WTC11 (cell line): ENCODE measurements around the gene MDM4. TPM values are rescaled to one million over a fixed set of nuclear protein-coding genes. Genes with fewer than 3 reads are reported as not detected.
A peak's percentile ranks its signal among the peaks of the same experiment; 100 is the strongest.

Experiments
- ATAC-seq: fragments of 200-7000 bp; cut with Tn5 transposase; 2 replicates; pipeline ENCODE4 v1.10.0; 2021; ENCODE audit warnings: mild to moderate bottlenecking, moderate library complexity
- CTCF ChIA-PET: fragments of 300-600 bp; sonication (Branson Sonifier 250); formaldehyde crosslinking; loops from one replicate; lab custom pipeline; 2021; ENCODE audit warnings: antibody characterized with exemption; lab: Charles Lee
- POLR2A ChIA-PET: fragments of 350-600 bp; sonication (Branson Sonifier 250); formaldehyde crosslinking; loops from one replicate; lab custom pipeline; 2021; ENCODE audit warnings: antibody characterized with exemption; lab: Charles Lee
- DNase-seq: peaks from one replicate; pipeline ENCODE4 v3.0.0; 2021; ENCODE audit warnings: low spot score
- H3K27ac Mint-ChIP-seq: 2 replicates; pipeline ENCODE4 v1.8.0; 2021; ENCODE audit warnings: mixed read lengths
- H3K27me3 Mint-ChIP-seq: 2 replicates; pipeline ENCODE4 v1.8.0; 2021; ENCODE audit warnings: low read depth, mild to moderate bottlenecking, moderate library complexity, mixed read lengths
- H3K36me3 Mint-ChIP-seq: 2 replicates; pipeline ENCODE4 v1.8.0; 2021; ENCODE audit warnings: mixed read lengths
- H3K4me1 Mint-ChIP-seq: 2 replicates; pipeline ENCODE4 v1.8.0; 2022; ENCODE audit warnings: mixed read lengths
- H3K4me3 Mint-ChIP-seq: 2 replicates; pipeline ENCODE4 v1.8.0; 2021; ENCODE audit warnings: mild to moderate bottlenecking, moderate library complexity, mixed read lengths
- H3K9me3 Mint-ChIP-seq: 2 replicates; pipeline ENCODE4 v1.8.0; 2021; ENCODE audit warnings: mixed read lengths
- AFF4 ChIP-seq: sonication (generic); formaldehyde crosslinking; IDR thresholded peaks from 2 replicates; pipeline ENCODE4 v1.8.1; 2023; ENCODE audit warnings: mild to moderate bottlenecking, missing genetic modification reagents, borderline replicate concordance
- ATF1 ChIP-seq: sonication (generic); formaldehyde crosslinking; IDR thresholded peaks from 2 replicates; pipeline ENCODE4 v1.8.1; 2023; ENCODE audit warnings: mild to moderate bottlenecking, moderate library complexity, missing genetic modification reagents
- CBFB ChIP-seq: sonication (generic); formaldehyde crosslinking; IDR thresholded peaks from 2 replicates; pipeline ENCODE4 v1.8.1; 2022; ENCODE audit warnings: mild to moderate bottlenecking, low read depth, missing genetic modification reagents
- CDX4 ChIP-seq: fragments of 250-450 bp; sonication (Bioruptor Pico); IDR thresholded peaks from 2 replicates; pipeline ENCODE4 v1.9.0; 2021; ENCODE audit warnings: moderate library complexity, mild to moderate bottlenecking, inconsistent platforms, borderline replicate concordance
- GABPB1 ChIP-seq: sonication (generic); formaldehyde crosslinking; IDR thresholded peaks from 2 replicates; pipeline ENCODE4 v1.8.1; 2023; ENCODE audit warnings: mild to moderate bottlenecking, missing genetic modification reagents
- HMGXB4 ChIP-seq: sonication (generic); formaldehyde crosslinking; IDR thresholded peaks from 2 replicates; pipeline ENCODE4 v1.8.1; 2023; ENCODE audit warnings: mild to moderate bottlenecking, moderate library complexity, missing genetic modification reagents
- NR2C2 ChIP-seq: sonication (generic); formaldehyde crosslinking; IDR thresholded peaks from 2 replicates; pipeline ENCODE4 v1.8.0; 2022; ENCODE audit warnings: mild to moderate bottlenecking, missing genetic modification reagents
- NR3C1 ChIP-seq: sonication (generic); formaldehyde crosslinking; conservative IDR thresholded peaks from 2 replicates; pipeline ENCODE4 v1.8.1; 2023; ENCODE audit warnings: low read depth, mild to moderate bottlenecking, missing genetic modification reagents
- PREB ChIP-seq: sonication (generic); formaldehyde crosslinking; IDR thresholded peaks from 2 replicates; pipeline ENCODE4 v1.8.1; 2022; ENCODE audit warnings: mild to moderate bottlenecking, missing genetic modification reagents, moderate library complexity, borderline replicate concordance
- PRRX2 ChIP-seq: fragments of 250-450 bp; sonication (Bioruptor Pico); IDR thresholded peaks from 2 replicates; pipeline ENCODE4 v1.8.0; 2021; ENCODE audit warnings: mild to moderate bottlenecking
- RORB ChIP-seq: fragments of 250-450 bp; sonication (Bioruptor Pico); IDR thresholded peaks from 2 replicates; pipeline ENCODE4 v1.9.0; 2021; ENCODE audit warnings: mild to moderate bottlenecking
- SP1 ChIP-seq: sonication (generic); formaldehyde crosslinking; conservative IDR thresholded peaks from 2 replicates; pipeline ENCODE4 v1.8.1; 2022; ENCODE audit warnings: missing genetic modification reagents
- TEAD4 ChIP-seq: sonication (generic); formaldehyde crosslinking; IDR thresholded peaks from 2 replicates; pipeline ENCODE4 v1.8.0; 2022; ENCODE audit warnings: mild to moderate bottlenecking, missing genetic modification reagents
- ZNF121 ChIP-seq: sonication (generic); formaldehyde crosslinking; IDR thresholded peaks from 2 replicates; pipeline ENCODE4 v1.8.0; 2023; ENCODE audit warnings: missing genetic modification reagents
- ZNF232 ChIP-seq: sonication (generic); formaldehyde crosslinking; IDR thresholded peaks from 2 replicates; pipeline ENCODE4 v1.8.0; 2022; ENCODE audit warnings: mild to moderate bottlenecking, missing genetic modification reagents
- total RNA-seq: library from RNA; stranded (reverse); gene quantifications from 3 replicates; pipeline ENCODE4 v1.2.3, GENCODE V29; 2021

MDM4 gene
- total RNA-seq, 1 experiment from 2014 or later = 76.2 TPM

- Mint-ChIP-seq H3K4me3 (no peak overlapping the region), H3K4me1 (peaks cover 28% of the 10 kb centered on the region), H3K9me3 (peaks cover 4% of the 10 kb centered on the region; the same call in 1 of the 2 replicates), H3K27ac (no peak overlapping the region), H3K36me3 (no peaks in the 10 kb centered on the region; the same call in none of the 2 replicates), H3K27me3 (no peaks in the 10 kb centered on the region)
- ChIA-PET CTCF (interaction anchor here (0.6 to 2.1 kb wide), 16 partner anchors 9 to 473 kb away, joined by 3 to 9 read pairs (median 4); no protein-coding TSS in a partner anchor), POLR2A (interaction anchor here (0.6 to 0.7 kb wide), 3 partner anchors 73 to 294 kb away, joined by 3 to 7 read pairs (median 3); partner anchors contain the start of gene MDM4)
- DNase-seq (no peak), ATAC-seq (peak; percentile 50)
- TF ChIP-seq HMGXB4 (CRISPR knock-in tag) (no peak), ZNF121 (no peak), PRRX2 (CRISPR knock-in tag) (no peak), GABPB1 (no peak)
These were observed 72.6 kb downstream of the MDM4 start for GRCh38 chr1:204588826-204589225.

- H3K4me1 Mint-ChIP-seq = peaks cover 26% of the 10 kb centered on the region
- no peak overlapping the region for H3K27ac Mint-ChIP-seq
These were observed 73.3 kb downstream of the MDM4 start for GRCh38 chr1:204589409-204590038.

GRCh38 chr1:204591473-204592090, 75.4 kb downstream of the MDM4 start:
- Mint-ChIP-seq H3K27me3 (no peaks in the 10 kb centered on the region), H3K27ac (no peak overlapping the region), H3K36me3 (no peaks in the 10 kb centered on the region; the same call in none of the 2 replicates), H3K4me3 (no peak overlapping the region), H3K9me3 (peaks cover 3% of the 10 kb centered on the region; the same call in 1 of the 2 replicates)
- DNase-seq = no peak
- no peak for TF ChIP-seq NR3C1 (CRISPR knock-in tag)
- TF ChIP-seq TEAD4 = no peak
- no peak for TF ChIP-seq NR2C2
- TF ChIP-seq PREB (CRISPR knock-in tag) = no peak
- TF ChIP-seq, all 79 proteins: peak for 0
- ChIA-PET POLR2A (no interaction called here), CTCF (interaction anchor here (1.4 to 2.3 kb wide), 4 partner anchors 15 to 215 kb away, joined by 3 to 10 read pairs (median 6); no protein-coding TSS in a partner anchor)
- no peak for ATAC-seq
- peaks cover 19% of the 10 kb centered on the region for H3K4me1 Mint-ChIP-seq

More at GRCh38 chr1:204589409-204590038, 73.3 kb downstream of the MDM4 start:
- no peak for ATAC-seq
- no peak for DNase-seq
- Mint-ChIP-seq H3K36me3 (no peaks in the 10 kb centered on the region; the same call in none of the 2 replicates), H3K4me3 (no peak overlapping the region), H3K9me3 (peaks cover 4% of the 10 kb centered on the region; the same call in 1 of the 2 replicates), H3K27me3 (no peaks in the 10 kb centered on the region)
- TF ChIP-seq CDX4 (CRISPR knock-in tag) (no peak), SP1 (CRISPR knock-in tag) (no peak), CBFB (CRISPR knock-in tag) (no peak), ZNF232 (CRISPR knock-in tag) (no peak), RORB (CRISPR knock-in tag) (no peak), AFF4 (CRISPR knock-in tag) (no peak), ATF1 (CRISPR knock-in tag) (no peak)
- ChIA-PET POLR2A (no interaction called here), CTCF (interaction anchor here (0.6 to 2.1 kb wide), 11 partner anchors 9 to 472 kb away, joined by 3 to 9 read pairs (median 5); no protein-coding TSS in a partner anchor)
